Nephron progenitor cell (in vitro differentiated cells): ENCODE data around the gene RIPK3.

Source experiments
- DNase-seq: peaks from one replicate; pipeline ENCODE4 v3.0.0; 2021
- H3K27ac Mint-ChIP-seq: 2 replicates; pipeline ENCODE4 v1.8.0; 2021; ENCODE audit warnings: mild to moderate bottlenecking, moderate library complexity, mixed read lengths
- H3K27me3 Mint-ChIP-seq: 2 replicates; pipeline ENCODE4 v1.8.0; 2021; ENCODE audit warnings: mild to moderate bottlenecking, low read depth, mixed read lengths; ENCODE audit not compliant: poor library complexity
- H3K36me3 Mint-ChIP-seq: 2 replicates; pipeline ENCODE4 v1.8.0; 2021; ENCODE audit warnings: low read depth, mixed read lengths
- H3K4me1 Mint-ChIP-seq: 2 replicates; pipeline ENCODE4 v1.8.0; 2021; ENCODE audit warnings: mixed read lengths
- H3K4me3 Mint-ChIP-seq: 2 replicates; pipeline ENCODE4 v1.8.0; 2021; ENCODE audit warnings: mild to moderate bottlenecking, moderate library complexity, mixed read lengths
- H3K9me3 Mint-ChIP-seq: 2 replicates; pipeline ENCODE4 v1.8.0; 2021; ENCODE audit warnings: mild to moderate bottlenecking, moderate library complexity, mixed read lengths
- TF ChIP-seq, protein P1 (sequence below): fragments of 200-600 bp; sonication (generic); IDR thresholded peaks from 2 replicates; pipeline ENCODE4 v1.5.0; 2021; ENCODE audit warnings: antibody characterized with exemption

Gene RIPK3

DNA sequence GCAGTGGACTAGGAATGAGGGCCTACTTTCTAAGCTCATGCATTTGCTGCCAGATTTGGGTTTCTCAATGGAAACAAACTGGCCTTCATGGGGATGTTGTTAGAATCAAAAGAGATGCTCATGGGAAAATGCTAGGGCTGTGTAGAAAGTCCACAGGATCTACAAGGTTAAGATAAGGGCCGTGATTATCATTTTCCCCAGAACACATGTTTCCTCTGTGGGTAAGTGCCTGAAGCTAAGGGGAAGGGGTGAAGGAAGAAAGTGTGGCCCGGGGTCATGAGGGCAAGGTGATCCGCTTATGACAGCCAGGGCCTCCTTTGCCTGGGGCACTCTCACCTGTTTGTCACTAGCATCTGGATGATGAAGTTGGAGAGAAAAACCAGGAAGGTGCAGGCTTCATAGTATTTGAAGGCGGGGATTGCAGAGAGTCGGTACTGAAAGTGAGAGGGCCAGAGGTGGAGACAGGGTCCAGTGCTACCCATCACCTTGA lies 14.7 kb downstream of the RIPK3 start:
- H3K4me1 Mint-ChIP-seq: peaks cover 60% of the 10 kb centered on the region
- peaks cover 8% of the 10 kb centered on the region for H3K9me3 Mint-ChIP-seq
- TF ChIP-seq, protein P1, sequence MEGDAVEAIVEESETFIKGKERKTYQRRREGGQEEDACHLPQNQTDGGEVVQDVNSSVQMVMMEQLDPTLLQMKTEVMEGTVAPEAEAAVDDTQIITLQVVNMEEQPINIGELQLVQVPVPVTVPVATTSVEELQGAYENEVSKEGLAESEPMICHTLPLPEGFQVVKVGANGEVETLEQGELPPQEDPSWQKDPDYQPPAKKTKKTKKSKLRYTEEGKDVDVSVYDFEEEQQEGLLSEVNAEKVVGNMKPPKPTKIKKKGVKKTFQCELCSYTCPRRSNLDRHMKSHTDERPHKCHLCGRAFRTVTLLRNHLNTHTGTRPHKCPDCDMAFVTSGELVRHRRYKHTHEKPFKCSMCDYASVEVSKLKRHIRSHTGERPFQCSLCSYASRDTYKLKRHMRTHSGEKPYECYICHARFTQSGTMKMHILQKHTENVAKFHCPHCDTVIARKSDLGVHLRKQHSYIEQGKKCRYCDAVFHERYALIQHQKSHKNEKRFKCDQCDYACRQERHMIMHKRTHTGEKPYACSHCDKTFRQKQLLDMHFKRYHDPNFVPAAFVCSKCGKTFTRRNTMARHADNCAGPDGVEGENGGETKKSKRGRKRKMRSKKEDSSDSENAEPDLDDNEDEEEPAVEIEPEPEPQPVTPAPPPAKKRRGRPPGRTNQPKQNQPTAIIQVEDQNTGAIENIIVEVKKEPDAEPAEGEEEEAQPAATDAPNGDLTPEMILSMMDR: no peak
- H3K36me3 Mint-ChIP-seq: no peaks in the 10 kb centered on the region
- peaks cover 39% of the 10 kb centered on the region for H3K27me3 Mint-ChIP-seq
- no peak overlapping the region for H3K4me3 Mint-ChIP-seq
- H3K27ac Mint-ChIP-seq: no peak overlapping the region
- DNase-seq: no peak

GRCh38 chr14:24324024-24324423 lies 15.8 kb downstream of the RIPK3 start:
- no peak for DNase-seq
- Mint-ChIP-seq H3K4me3 (no peak overlapping the region), H3K9me3 (peaks cover 7% of the 10 kb centered on the region), H3K27me3 (peaks cover 39% of the 10 kb centered on the region), H3K27ac (no peak overlapping the region), H3K4me1 (peaks cover 70% of the 10 kb centered on the region), H3K36me3 (no peaks in the 10 kb centered on the region)
- TF ChIP-seq, protein P1: no peak

DNA sequence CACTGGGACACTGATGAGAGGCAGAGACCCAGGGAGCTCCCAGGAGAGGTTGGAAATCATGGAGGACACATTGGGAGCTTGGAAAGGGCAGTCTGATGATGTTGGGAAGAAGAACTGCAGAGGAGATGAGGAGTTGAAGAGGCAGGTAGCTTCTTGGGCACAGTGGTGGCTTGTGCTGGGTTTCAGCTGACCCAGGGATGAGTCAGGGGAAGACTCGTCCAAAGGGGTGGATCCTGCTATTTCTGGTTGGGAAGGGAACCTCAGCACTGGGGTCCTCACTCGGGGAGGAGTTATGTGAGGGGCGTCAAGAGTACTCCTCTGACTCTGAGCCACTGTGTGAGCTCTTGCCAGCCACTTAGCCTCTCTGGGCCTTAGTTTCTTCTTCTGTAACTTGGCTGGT lies 16.4 kb downstream of the RIPK3 start:
- no peak overlapping the region for H3K4me3 Mint-ChIP-seq

DNA sequence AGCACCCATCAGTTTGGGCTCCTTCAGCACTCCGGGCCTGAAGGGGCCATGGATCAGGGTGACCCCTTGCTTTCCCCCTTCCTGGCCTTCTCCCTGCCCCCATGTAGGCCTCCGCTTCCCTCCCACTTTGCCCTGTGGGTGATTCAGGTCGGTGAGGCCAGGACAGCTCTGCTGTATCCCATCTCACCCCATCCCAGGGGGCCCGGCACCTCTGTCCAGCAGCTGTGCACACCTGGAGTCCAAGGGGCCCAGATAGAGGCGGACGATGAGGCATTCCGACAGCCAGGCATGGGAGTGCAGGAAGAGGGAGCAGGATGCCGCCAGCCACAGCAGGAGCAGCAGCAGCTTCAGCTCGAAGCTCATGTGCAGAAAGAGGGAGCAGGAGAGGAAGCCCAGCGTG lies 17.1 kb downstream of the RIPK3 start:
- Mint-ChIP-seq H3K4me1 (peaks cover 64% of the 10 kb centered on the region), H3K9me3 (no peaks in the 10 kb centered on the region), H3K27ac (no peak overlapping the region), H3K36me3 (no peaks in the 10 kb centered on the region), H3K4me3 (no peak overlapping the region), H3K27me3 (peaks cover 49% of the 10 kb centered on the region)
- TF ChIP-seq, protein P1: no peak
- DNase-seq: no peak

More for the DNA sequence above, 16.4 kb downstream of the RIPK3 start:
- no peak for DNase-seq
- Mint-ChIP-seq H3K4me1 (peaks cover 65% of the 10 kb centered on the region), H3K36me3 (no peaks in the 10 kb centered on the region), H3K27me3 (peaks cover 42% of the 10 kb centered on the region), H3K27ac (no peak overlapping the region), H3K9me3 (peaks cover under 1% of the 10 kb centered on the region)
- TF ChIP-seq, protein P1: no peak

DNA sequence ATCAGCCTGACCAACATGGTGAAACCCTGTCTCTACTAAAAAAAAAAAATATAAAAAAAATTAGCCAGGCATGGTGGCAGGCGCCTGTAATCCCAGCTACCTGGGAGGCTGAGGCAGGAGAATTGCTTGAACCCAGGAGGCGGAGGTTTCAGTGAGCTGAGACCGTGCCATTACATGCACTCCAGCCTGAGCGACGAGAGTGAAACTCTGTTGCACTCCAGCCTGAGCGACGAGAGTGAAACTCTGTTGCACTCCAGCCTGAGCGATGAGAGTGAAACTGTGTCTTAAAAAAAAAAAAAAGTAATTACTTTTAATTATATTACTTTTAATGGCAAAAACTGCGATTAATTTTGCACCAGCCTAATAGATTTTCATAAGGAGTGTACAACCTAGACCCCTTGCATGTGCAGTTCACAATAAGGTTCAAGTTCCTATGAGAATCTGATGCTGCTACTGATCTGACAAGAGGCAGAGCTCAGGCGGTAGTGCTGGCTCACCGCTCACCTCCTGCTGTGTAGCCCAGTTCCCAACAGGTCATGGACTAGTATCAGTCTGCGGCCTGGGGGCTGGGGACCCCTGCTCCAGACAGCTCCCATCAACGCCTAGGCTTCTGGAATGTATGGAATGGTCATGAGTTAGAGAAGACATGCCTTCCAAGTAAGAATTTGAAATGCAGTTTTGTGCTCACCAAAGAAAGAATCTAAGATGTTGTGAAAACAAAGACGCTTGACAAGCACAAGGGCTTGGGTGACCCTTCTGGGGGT lies 18.4 kb downstream of the RIPK3 start:
- TF ChIP-seq, protein P1: no peak
- H3K36me3 Mint-ChIP-seq: no peaks in the 10 kb centered on the region
- no peak overlapping the region for H3K27ac Mint-ChIP-seq
- H3K27me3 Mint-ChIP-seq: peaks cover 48% of the 10 kb centered on the region
- no peaks in the 10 kb centered on the region for H3K9me3 Mint-ChIP-seq
- peaks cover 54% of the 10 kb centered on the region for H3K4me1 Mint-ChIP-seq
- no peak overlapping the region for H3K4me3 Mint-ChIP-seq
- no peak for DNase-seq
